Measurements from ENCODE around the gene RBM27. TPM values are rescaled to one million over a fixed set of nuclear protein-coding genes. Genes with fewer than 3 reads are reported as not detected.

The RBM27 gene
- total RNA-seq, 4 donors from 2014 or later: 24.7 to 42.4 (median 29.6) TPM

- H3K36me3 ChIP-seq: peaks cover 4% of the 10 kb centered on the region in 2 donors
- 63 to 73% methylated on average over 5 of the region's 5 CpGs for WGBS, 2 donors
- TF ChIP-seq, protein P1, sequence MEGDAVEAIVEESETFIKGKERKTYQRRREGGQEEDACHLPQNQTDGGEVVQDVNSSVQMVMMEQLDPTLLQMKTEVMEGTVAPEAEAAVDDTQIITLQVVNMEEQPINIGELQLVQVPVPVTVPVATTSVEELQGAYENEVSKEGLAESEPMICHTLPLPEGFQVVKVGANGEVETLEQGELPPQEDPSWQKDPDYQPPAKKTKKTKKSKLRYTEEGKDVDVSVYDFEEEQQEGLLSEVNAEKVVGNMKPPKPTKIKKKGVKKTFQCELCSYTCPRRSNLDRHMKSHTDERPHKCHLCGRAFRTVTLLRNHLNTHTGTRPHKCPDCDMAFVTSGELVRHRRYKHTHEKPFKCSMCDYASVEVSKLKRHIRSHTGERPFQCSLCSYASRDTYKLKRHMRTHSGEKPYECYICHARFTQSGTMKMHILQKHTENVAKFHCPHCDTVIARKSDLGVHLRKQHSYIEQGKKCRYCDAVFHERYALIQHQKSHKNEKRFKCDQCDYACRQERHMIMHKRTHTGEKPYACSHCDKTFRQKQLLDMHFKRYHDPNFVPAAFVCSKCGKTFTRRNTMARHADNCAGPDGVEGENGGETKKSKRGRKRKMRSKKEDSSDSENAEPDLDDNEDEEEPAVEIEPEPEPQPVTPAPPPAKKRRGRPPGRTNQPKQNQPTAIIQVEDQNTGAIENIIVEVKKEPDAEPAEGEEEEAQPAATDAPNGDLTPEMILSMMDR (IDR thresholded peaks at IDR 0.05): no peak
- TF ChIP-seq POLR2A (IDR thresholded peaks at IDR 0.05): no peak
Measured at GRCh38 chr5:146248561-146248960, 45.2 kb downstream of the RBM27 start.

DNA sequence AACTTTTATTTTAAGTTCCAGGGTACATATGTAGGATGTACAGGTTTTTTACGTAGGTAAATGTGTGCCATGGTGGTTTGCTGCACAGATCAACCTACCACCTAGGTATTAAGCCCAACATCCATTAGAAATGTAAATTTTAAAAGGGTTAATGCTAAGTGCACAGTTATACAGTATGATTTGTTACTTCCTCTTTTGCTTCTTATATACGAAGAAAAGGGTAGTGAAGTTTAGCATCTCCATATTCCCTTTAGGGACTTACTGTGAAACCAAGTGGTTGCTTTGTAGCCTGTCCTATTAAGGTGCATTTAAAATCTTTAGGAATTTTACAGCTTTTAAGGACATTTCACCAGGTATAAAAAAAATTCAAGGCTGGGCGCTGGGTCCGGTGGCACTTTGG is 46.4 kb downstream of the RBM27 start:
- TF ChIP-seq, protein P1 (IDR thresholded peaks at IDR 0.05): no peak
- TF ChIP-seq POLR2A (IDR thresholded peaks at IDR 0.05): no peak
- intact Hi-C loops (cut with DNase I): no loop called here
- H3K4me3 ChIP-seq (replicated peaks in 1 of 3): no peak overlapping the region
- H3K36me3 ChIP-seq: peaks cover under 1 to 4% of the 10 kb centered on the region in 2 donors
- WGBS, 2 donors: 93 to 97% methylated on average over 4 of the region's 4 CpGs
- DNase-seq: no peak
- no peaks in the 10 kb centered on the region for H3K9me3 ChIP-seq
- H3K27me3 ChIP-seq: no peaks in the 10 kb centered on the region
- H3K27ac ChIP-seq: no peak overlapping the region
- H3K4me1 ChIP-seq: no peaks in the 10 kb centered on the region

More at GRCh38 chr5:146248561-146248960, 45.2 kb downstream of the RBM27 start:
- DNase-seq: peak in 1 of 2 donors; percentile 16
- intact Hi-C loops (cut with DNase I): no loop called here
- Histone ChIP-seq H3K9me3 (no peaks in the 10 kb centered on the region), H3K27me3 (no peaks in the 10 kb centered on the region), H3K4me3 (replicated peaks in 1 of 3) (no peak overlapping the region), H3K27ac (no peak overlapping the region), H3K4me1 (no peaks in the 10 kb centered on the region)

Small RNAs within 50 kb of the gene (small RNA-seq; reads per million reads assigned to genes)
- gene RNU7-180P: not detected

Other genes starting within 250 kb of the RBM27 start
- not detected for gene PLAC8L1, start 98.0 kb upstream of the RBM27 start, total RNA-seq
- 100 to 1,000 TPM in 1 of 4 donors, 10 to 100 TPM in 3; 75.6 to 119 (median 82.2) TPM for gene LARS1, start 21.0 kb upstream of the RBM27 start, total RNA-seq
- not detected for gene POU4F3, start 135.2 kb downstream of the RBM27 start, total RNA-seq
- gene TCERG1, start 243.7 kb downstream of the RBM27 start, total RNA-seq: 100 to 1,000 TPM in 1 of 4 donors, 10 to 100 TPM in 3; 50.0 to 106 (median 62.4) TPM